ENCODE measurements around the gene SLC8A3. TPM values are rescaled to one million over a fixed set of nuclear protein-coding genes. Genes with fewer than 3 reads are reported as not detected.
A peak's percentile ranks its signal among the peaks of the same experiment; 100 is the strongest.

The SLC8A3 gene
- total RNA-seq, 1 experiment from 2014 or later: 0.13 TPM

DNA sequence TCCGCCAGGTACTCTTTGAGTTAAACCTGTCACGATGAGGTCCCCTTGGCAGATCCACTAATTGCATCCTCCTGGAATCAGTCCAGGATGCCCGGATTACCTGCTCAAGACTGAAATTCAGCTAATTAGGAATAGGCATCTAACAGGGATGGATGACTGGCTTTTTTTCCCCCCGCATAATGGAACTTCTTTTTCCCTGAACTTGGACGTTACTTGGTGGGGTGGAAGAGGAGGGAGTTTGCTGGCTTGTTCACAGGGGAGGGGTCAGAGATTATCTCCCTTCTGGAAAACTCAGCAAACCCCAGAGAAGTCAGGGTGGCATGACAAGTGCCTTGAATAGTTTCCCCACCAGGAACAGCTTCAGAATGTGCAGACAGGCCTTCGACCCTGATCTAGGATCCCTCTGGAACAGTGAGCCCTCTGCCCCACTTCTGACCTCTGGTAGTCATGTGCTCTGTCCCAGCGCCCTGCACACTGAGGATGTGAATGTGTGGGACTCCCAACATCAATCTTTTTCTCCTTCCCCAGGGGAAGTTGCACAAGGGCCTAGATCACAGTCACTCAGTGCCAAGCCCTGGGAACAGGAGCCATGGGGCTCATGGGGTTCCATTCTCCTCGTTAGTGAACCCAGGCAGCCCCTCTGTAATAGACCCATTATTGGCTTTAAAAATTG is 167.1 kb downstream of the SLC8A3 start:
- Histone ChIP-seq H3K23me2 (ENCODE audit: insufficient read length, low read depth, low read length, poor library complexity, severe bottlenecking) (no peaks in the 10 kb centered on the region), H3K23ac (ENCODE audit: insufficient read length, low read depth, low read length) (no peak overlapping the region), H3K4me2 (ENCODE audit: insufficient read depth, insufficient read length, low read length) (no peak overlapping the region), H3K79me2 (ENCODE audit: insufficient read depth, low read length) (no peaks in the 10 kb centered on the region), H4K91ac (ENCODE audit: insufficient read length, low read depth, low read length) (no peak overlapping the region), H2AFZ (ENCODE audit: low read length) (no peak overlapping the region), H4K20me1 (ENCODE audit: control insufficient read depth, insufficient read depth, insufficient read length) (no peaks in the 10 kb centered on the region), H3K18ac (ENCODE audit: insufficient read length, low read depth, low read length) (no peak overlapping the region), H4K5ac (ENCODE audit: insufficient read length, low read depth, low read length) (no peak overlapping the region), H4K8ac (replicated peaks; ENCODE audit: insufficient read length, low read depth, low read length) (no peak overlapping the region), H3K14ac (ENCODE audit: insufficient read depth, low read length) (no peak overlapping the region), H2BK12ac (ENCODE audit: insufficient read length, low read depth, low read length) (no peak overlapping the region), H2BK120ac (ENCODE audit: low read depth, low read length, poor library complexity, severe bottlenecking) (no peak overlapping the region), H3K56ac (ENCODE audit: insufficient read length, low read depth, low read length) (no peak overlapping the region), H3T11ph (ENCODE audit: low read length) (no peak overlapping the region), H2BK20ac (ENCODE audit: low read depth, low read length, poor library complexity, severe bottlenecking) (no peak overlapping the region), H3K4me1 (ENCODE audit: insufficient read depth, low read length) (no peaks in the 10 kb centered on the region), H3K27ac (ENCODE audit: insufficient read length, low read depth, low read length) (no peak overlapping the region), H2BK5ac (ENCODE audit: insufficient read length, low read length) (no peak overlapping the region), H2AK5ac (ENCODE audit: insufficient read length, low read length) (no peak overlapping the region), H3K4ac (ENCODE audit: low read depth, low read length) (no peak overlapping the region), H3K27me3 (ENCODE audit: insufficient read depth, low read length) (no peaks in the 10 kb centered on the region), H3K79me1 (ENCODE audit: insufficient read depth, low read depth, low read length, poor library complexity, severe bottlenecking) (no peaks in the 10 kb centered on the region), H3K9me3 (ENCODE audit: control insufficient read depth, low read depth, low read length) (no peaks in the 10 kb centered on the region), H2BK15ac (ENCODE audit: low read depth, low read length) (no peak overlapping the region), H3K9ac (ENCODE audit: extremely low read depth, insufficient read length, low read length) (no peak overlapping the region)
- H3K27ac Mint-ChIP-seq: peak overlapping the region in 1 of 3 experiments; percentile 13; a peak in 1 of 7 replicates
- H3K9me3 Mint-ChIP-seq: no peaks in the 10 kb centered on the region
- TF ChIP-seq, protein P1, sequence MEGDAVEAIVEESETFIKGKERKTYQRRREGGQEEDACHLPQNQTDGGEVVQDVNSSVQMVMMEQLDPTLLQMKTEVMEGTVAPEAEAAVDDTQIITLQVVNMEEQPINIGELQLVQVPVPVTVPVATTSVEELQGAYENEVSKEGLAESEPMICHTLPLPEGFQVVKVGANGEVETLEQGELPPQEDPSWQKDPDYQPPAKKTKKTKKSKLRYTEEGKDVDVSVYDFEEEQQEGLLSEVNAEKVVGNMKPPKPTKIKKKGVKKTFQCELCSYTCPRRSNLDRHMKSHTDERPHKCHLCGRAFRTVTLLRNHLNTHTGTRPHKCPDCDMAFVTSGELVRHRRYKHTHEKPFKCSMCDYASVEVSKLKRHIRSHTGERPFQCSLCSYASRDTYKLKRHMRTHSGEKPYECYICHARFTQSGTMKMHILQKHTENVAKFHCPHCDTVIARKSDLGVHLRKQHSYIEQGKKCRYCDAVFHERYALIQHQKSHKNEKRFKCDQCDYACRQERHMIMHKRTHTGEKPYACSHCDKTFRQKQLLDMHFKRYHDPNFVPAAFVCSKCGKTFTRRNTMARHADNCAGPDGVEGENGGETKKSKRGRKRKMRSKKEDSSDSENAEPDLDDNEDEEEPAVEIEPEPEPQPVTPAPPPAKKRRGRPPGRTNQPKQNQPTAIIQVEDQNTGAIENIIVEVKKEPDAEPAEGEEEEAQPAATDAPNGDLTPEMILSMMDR (conservative IDR thresholded peaks at IDR 0.05): no peak
- no peak for DNase-seq
- no CpG with 5 or more reads among the region's 8 CpGs for WGBS (ENCODE audit: extremely low coverage, insufficient read length, low lambda C conversion rate)
- peaks cover 4 to 6% of the 10 kb centered on the region in 2 experiments; a peak in 3 of 4 replicates for H3K4me1 Mint-ChIP-seq
- no peak overlapping the region for H3K4me3 Mint-ChIP-seq
- no peaks in the 10 kb centered on the region for H3K36me3 Mint-ChIP-seq (ENCODE audit: insufficient read depth in 1 of 3, low read depth in 3 of 3)
- H3K27me3 Mint-ChIP-seq (ENCODE audit: low read depth): no peaks in the 10 kb centered on the region; the same call in none of the 2 replicates

Data from H9 (cell line).